ENCODE measurements around the gene RASSF7.

Gene RASSF7

DNA sequence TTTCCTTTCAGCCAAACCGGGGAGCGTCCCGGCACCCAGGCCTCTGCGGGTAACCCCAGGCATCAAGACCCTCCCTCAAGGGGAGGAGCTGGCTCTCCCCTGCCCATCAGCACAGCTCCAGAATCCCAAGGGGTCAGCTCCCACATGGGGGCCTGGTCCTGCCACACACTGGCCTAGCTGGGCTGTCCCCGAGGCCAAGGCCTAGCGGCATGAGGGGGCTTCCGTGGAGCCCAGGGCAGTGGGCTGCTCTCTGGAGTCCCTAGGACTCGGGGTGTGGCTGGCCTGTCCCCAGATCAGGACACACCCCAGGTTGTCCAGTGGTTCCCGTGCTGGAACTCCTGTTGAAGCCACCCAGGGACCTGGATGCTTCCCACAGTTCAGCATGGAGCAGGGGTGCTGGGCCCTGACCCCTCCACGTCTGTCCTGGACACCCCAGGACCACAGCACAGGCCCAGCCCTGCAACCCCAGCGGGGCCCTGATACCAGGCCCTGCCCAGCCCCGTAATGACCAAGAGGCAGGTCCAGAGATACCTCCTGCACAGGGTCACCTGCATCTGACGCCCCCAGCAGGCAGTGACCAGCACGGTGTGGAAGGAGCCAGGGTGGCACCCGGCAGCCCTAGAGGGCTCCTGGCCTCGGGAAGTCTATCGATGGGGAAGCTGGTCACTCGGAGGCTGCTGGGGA, 30.9 kb upstream of the RASSF7 start:
- no peak overlapping the region for H3K4me3 ChIP-seq (ENCODE audit: low read length)
- TF ChIP-seq, protein P1, sequence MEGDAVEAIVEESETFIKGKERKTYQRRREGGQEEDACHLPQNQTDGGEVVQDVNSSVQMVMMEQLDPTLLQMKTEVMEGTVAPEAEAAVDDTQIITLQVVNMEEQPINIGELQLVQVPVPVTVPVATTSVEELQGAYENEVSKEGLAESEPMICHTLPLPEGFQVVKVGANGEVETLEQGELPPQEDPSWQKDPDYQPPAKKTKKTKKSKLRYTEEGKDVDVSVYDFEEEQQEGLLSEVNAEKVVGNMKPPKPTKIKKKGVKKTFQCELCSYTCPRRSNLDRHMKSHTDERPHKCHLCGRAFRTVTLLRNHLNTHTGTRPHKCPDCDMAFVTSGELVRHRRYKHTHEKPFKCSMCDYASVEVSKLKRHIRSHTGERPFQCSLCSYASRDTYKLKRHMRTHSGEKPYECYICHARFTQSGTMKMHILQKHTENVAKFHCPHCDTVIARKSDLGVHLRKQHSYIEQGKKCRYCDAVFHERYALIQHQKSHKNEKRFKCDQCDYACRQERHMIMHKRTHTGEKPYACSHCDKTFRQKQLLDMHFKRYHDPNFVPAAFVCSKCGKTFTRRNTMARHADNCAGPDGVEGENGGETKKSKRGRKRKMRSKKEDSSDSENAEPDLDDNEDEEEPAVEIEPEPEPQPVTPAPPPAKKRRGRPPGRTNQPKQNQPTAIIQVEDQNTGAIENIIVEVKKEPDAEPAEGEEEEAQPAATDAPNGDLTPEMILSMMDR (conservative IDR thresholded peaks at IDR 0.05; ENCODE audit: low read length): no peak
- DNase-seq (ENCODE audit: low read depth): no peak

DNA sequence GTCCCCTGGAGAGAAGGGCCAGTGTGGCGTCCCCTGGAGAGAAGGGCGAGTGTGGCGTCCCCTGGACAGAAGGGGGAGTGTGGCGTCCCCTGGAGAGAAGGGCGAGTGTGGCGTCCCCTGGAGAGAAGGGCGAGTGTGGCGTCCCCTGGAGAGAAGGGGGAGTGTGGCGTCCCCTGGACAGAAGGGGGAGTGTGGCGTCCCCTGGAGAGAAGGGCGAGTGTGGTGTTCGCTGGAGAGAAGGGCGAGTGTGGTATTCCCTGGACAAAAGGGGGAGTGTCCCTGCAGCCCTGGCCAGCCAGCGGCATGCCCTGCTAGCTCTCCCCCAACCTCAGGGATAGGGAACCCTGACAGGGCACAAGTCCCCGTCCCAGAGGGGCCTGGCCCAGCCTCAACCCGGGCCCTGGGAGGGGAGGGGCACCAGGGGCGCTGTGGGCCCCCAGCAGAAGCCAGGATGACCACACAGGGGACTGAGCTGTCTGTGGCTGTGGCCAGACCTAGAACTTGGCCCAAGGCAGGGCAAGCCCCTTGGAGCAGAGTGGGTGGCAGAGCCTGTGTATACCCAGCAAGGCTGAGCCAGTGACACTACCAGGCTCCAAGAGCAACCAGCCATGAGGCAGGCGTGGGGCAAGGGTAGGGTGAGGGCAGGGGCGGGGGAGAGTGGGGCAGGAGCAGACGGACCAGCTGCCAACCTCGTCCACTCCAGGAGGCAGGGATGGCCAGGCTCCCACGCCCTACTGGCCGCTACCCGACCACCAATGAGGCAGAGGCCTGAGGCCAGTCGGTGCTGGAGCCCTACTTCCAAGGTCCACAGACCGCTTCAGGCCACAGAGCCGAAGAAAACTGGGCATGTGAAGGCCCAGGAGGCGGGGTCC, 29.6 kb upstream of the RASSF7 start:
- TF ChIP-seq, protein P1 (conservative IDR thresholded peaks at IDR 0.05; ENCODE audit: low read length): no peak
- no peak for DNase-seq (ENCODE audit: low read depth)
- H3K4me3 ChIP-seq (ENCODE audit: low read length): no peak overlapping the region

DNA sequence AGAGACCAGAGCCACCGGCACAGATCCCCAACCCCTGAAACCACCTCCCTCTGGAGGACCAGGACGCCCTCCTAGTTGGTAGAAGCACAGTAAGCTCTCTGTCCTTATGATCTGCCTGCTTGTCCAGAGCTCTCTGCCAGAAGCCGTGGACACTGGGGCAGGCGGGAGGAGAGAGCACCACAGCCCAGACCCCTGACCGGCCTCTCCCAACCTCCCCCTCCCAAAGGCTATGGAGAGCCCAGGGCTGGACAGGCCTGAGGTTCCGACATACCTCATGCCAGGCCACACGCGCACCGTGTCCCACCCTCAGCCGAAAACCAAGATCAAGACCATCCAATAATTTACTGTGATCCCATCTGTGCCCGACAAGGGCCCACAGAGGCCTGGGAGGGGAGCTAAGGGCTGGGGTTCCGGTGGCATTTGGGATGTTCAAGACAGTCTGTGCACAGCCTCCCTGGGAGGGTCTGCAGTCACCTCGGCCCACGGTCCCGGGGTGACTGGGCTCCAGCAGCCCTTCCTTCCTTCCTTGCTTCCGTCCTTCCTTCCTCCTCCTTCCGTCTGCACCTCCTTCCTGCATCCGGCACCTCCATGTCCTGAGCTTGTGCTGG, 28.7 kb upstream of the RASSF7 start:
- TF ChIP-seq, protein P1 (conservative IDR thresholded peaks at IDR 0.05; ENCODE audit: low read length): no peak
- no peak overlapping the region for H3K4me3 ChIP-seq (ENCODE audit: low read length)
- DNase-seq (ENCODE audit: low read depth): no peak

DNA sequence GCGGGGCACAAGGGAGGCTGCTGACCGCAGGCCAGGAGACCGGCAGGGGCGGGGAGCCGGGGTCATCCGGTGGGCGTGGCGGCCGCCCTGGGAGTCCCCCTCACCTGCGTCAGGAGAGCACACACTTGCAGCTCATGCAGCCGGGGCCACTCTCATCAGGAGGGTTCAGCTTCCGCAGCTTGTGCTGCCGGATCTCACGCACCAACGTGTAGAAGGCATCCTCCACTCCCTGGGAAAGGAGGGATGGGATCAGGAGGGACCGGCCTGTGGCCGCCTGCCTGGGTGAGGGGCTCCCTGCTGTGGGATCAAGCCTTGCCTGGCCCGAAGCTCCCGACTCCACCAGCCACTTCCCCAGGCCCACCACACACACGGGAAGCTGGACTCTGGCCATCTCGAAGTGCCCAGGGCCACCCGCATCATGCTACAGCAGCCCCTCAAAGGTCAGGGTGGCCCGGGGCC, 28.2 kb upstream of the RASSF7 start:
- H3K4me3 ChIP-seq (ENCODE audit: low read length): no peak overlapping the region
- TF ChIP-seq, protein P1 (conservative IDR thresholded peaks at IDR 0.05; ENCODE audit: low read length): no peak
- DNase-seq (ENCODE audit: low read depth): no peak

DNA sequence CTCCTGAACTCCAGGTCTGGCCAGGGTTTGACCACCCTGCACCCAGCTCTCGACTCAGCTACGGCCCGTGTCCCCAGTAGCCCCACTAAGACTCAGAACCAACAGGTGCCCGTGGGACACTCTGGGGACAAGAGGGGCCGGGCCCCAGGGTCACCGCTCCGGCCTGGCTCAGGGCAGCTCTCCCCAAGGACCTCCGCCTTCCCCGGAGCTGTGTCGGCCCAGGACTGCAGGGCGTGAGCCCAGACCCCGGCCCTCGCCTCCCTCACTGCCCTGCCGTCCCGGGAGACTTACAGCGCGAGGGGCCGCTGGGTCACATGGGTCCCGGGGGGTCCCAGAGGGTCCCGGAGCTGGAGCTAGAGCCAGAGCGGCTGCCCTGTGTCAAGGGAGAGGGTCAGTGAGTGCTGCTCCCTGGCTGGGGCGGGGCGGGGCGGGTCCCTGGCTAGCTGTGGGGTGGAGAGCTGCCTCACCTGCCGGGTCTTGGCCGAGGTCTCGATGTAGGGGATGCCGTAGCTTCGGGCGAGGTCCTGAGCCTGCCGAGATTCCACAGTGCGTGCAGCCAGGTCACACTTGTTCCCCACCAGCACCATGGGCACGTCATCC, 27.7 kb upstream of the RASSF7 start:
- DNase-seq (ENCODE audit: low read depth): no peak
- TF ChIP-seq, protein P1 (conservative IDR thresholded peaks at IDR 0.05; ENCODE audit: low read length): no peak
- H3K4me3 ChIP-seq (ENCODE audit: low read length): no peak overlapping the region

DNA sequence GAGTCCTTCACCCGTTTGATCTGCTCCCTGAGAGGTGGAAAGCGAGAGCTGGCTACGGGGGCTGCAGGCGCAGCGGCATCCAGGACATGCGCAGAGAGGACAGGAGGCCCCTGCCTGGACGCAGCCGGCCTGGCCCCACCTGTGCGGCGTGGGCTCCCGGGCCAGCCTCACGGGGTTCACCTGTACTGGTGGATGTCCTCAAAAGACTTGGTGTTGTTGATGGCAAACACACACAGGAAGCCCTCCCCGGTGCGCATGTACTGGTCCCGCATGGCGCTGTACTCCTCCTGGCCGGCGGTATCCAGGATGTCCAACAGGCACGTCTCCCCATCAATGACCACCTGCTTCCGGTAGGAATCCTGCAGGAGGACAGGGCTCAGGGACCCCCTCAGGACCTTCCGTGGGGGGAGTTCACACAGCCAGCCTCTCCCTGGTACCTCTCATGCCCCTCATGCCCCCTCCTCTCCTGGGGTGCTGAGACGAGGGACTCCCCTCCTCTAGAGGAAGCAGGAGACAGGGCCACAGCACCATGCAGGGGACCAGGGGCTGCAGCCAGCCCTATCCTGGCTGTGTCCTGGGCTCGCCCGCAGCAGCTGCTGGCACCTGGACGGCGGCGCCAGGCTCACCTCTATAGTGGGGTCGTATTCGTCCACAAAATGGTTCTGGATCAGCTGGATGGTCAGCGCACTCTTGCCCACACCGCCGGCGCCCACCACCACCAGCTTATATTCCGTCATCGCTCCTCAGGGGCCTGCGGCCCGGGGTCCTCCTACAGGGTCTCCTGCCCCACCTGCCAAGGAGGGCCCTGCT, 27.0 kb upstream of the RASSF7 start:
- DNase-seq (ENCODE audit: low read depth): no peak
- peak overlapping the region; percentile 72 for H3K4me3 ChIP-seq (ENCODE audit: low read length)
- TF ChIP-seq, protein P1 (conservative IDR thresholded peaks at IDR 0.05; ENCODE audit: low read length): no peak

Data from AG10803 (cell line).